Fibroblast of skin of left quadriceps (primary cell): ENCODE data around the gene MINK1.
"Not testable (repeated sequence)": the region's sequence is repeated elsewhere in the genome, so short reads cannot be mapped to it uniquely, and the experiment has no call there.

Experiments
- DNase-seq, 2 experiments: peaks; one replicate each; pipeline ENCODE4 v3.0.0-alpha.2; 2013; ENCODE audit warnings: low read depth in 2 of 2

MINK1 gene

GRCh38 chr17:4811471-4811870 lies 21.7 kb upstream of the MINK1 start:
- no peak for DNase-seq

- no peak for DNase-seq
Observed at GRCh38 chr17:4812690-4813089, 20.4 kb upstream of the MINK1 start.

GRCh38 chr17:4815043-4815675 lies 18.0 kb upstream of the MINK1 start:
- DNase-seq: no peak

- no peak for DNase-seq
Observed at GRCh38 chr17:4816826-4817225, 16.3 kb upstream of the MINK1 start.

GRCh38 chr17:4818276-4818675 lies 14.9 kb upstream of the MINK1 start:
- DNase-seq: no peak

GRCh38 chr17:4822835-4823234 lies 10.3 kb upstream of the MINK1 start:
- no peak for DNase-seq

GRCh38 chr17:4823373-4824089 lies 9.6 kb upstream of the MINK1 start:
- DNase-seq: no peak

- no peak for DNase-seq
Observed at GRCh38 chr17:4827399-4827798, 5.7 kb upstream of the MINK1 start.

- not testable (repeated sequence) for DNase-seq
Observed at GRCh38 chr17:4832829-4833177, 337 bp upstream of the MINK1 start.

- peak in 1 of 2 experiments; percentile 14 for DNase-seq
Observed at GRCh38 chr17:4833941-4834680, 971 bp downstream of the MINK1 start.

GRCh38 chr17:4834681-4835020 lies 1.5 kb downstream of the MINK1 start:
- DNase-seq: no peak

- DNase-seq: no peak
Observed at GRCh38 chr17:4836221-4836620, 3.1 kb downstream of the MINK1 start.

- no peak for DNase-seq
Observed at GRCh38 chr17:4837471-4838308, 4.5 kb downstream of the MINK1 start.

GRCh38 chr17:4838309-4838785 lies 5.2 kb downstream of the MINK1 start:
- DNase-seq: no peak

GRCh38 chr17:4839221-4839620 lies 6.1 kb downstream of the MINK1 start:
- no peak for DNase-seq

GRCh38 chr17:4839965-4840892 lies 7.1 kb downstream of the MINK1 start:
- no peak for DNase-seq

- no peak for DNase-seq
Observed at GRCh38 chr17:4840893-4841242, 7.7 kb downstream of the MINK1 start.

GRCh38 chr17:4842376-4842775 lies 9.2 kb downstream of the MINK1 start:
- DNase-seq: no peak

- no peak for DNase-seq
Observed at GRCh38 chr17:4843321-4844000, 10.3 kb downstream of the MINK1 start.

GRCh38 chr17:4845118-4845517 lies 12.0 kb downstream of the MINK1 start:
- no peak for DNase-seq
